ENCODE measurements around the gene KRT25.
"Not testable (repeated sequence)": the region's sequence is repeated elsewhere in the genome, so short reads cannot be mapped to it uniquely, and the experiment has no call there.

The KRT25 gene

GRCh38 chr17:40751065-40751464 is 4.1 kb downstream of the KRT25 start:
- DNase-seq (ENCODE audit: low spot score): no peak

- DNase-seq (ENCODE audit: low spot score): no peak
These were observed 4.7 kb downstream of the KRT25 start for GRCh38 chr17:40750391-40750790.

GRCh38 chr17:40748666-40749065 is 6.5 kb downstream of the KRT25 start:
- not testable (repeated sequence) for DNase-seq (ENCODE audit: low spot score)

GRCh38 chr17:40738553-40738952 is 16.6 kb downstream of the KRT25 start:
- DNase-seq (ENCODE audit: low spot score): no peak

GRCh38 chr17:40735016-40735415 is 20.1 kb downstream of the KRT25 start:
- no peak for DNase-seq (ENCODE audit: low spot score)

- no peak for DNase-seq (ENCODE audit: low spot score)
These were observed 21.1 kb downstream of the KRT25 start for GRCh38 chr17:40734018-40734417.

- no peak for DNase-seq (ENCODE audit: low spot score)
These were observed 24.2 kb downstream of the KRT25 start for GRCh38 chr17:40730970-40731369.

GRCh38 chr17:40727447-40728231 is 27.5 kb downstream of the KRT25 start:
- DNase-seq (ENCODE audit: low spot score): no peak

GRCh38 chr17:40726919-40727318 is 28.2 kb downstream of the KRT25 start:
- no peak for DNase-seq (ENCODE audit: low spot score)

GRCh38 chr17:40724656-40725055 is 30.5 kb downstream of the KRT25 start:
- no peak for DNase-seq (ENCODE audit: low spot score)

GRCh38 chr17:40722241-40722640 is 32.9 kb downstream of the KRT25 start:
- no peak for DNase-seq (ENCODE audit: low spot score)

- no peak for DNase-seq (ENCODE audit: low spot score)
These were observed 34.2 kb downstream of the KRT25 start for GRCh38 chr17:40720899-40721298.

- no peak for DNase-seq (ENCODE audit: low spot score)
These were observed 36.2 kb downstream of the KRT25 start for GRCh38 chr17:40718930-40719329.

- no peak for DNase-seq (ENCODE audit: low spot score)
These were observed 37.4 kb downstream of the KRT25 start for GRCh38 chr17:40717776-40718175.

GRCh38 chr17:40714473-40714872 is 40.7 kb downstream of the KRT25 start:
- DNase-seq (ENCODE audit: low spot score): no peak

- no peak for DNase-seq (ENCODE audit: low spot score)
These were observed 47.4 kb downstream of the KRT25 start for GRCh38 chr17:40707745-40708144.

GRCh38 chr17:40705584-40705983 is 49.5 kb downstream of the KRT25 start:
- no peak for DNase-seq (ENCODE audit: low spot score)

- no peak for DNase-seq (ENCODE audit: low spot score)
These were observed 51.5 kb downstream of the KRT25 start, which contains the start of gene KRT24 for GRCh38 chr17:40703652-40704051. Gene KRT24 (minus strand): TSS chr17:40703752. CDS start chr17:40703693, 59 bp downstream.

- no peak for DNase-seq (ENCODE audit: low spot score)
These were observed 52.9 kb downstream of the KRT25 start for GRCh38 chr17:40702271-40702670.

GRCh38 chr17:40699853-40700252 is 55.3 kb downstream of the KRT25 start:
- DNase-seq (ENCODE audit: low spot score): no peak

- no peak for DNase-seq (ENCODE audit: low spot score)
These were observed 55.8 kb downstream of the KRT25 start for GRCh38 chr17:40699371-40699770.

Data from putamen (tissue), 1 donor.